NB4 (cell line): ENCODE results near the gene CDC27.

Experiments
- POLR2A ChIP-seq: IDR thresholded peaks from 2 replicates; pipeline ENCODE4 v1.6.1; 2011; ENCODE audit warnings: mild to moderate bottlenecking; ENCODE audit not compliant: insufficient read length; ENCODE audit errors: extremely low read depth
- TF ChIP-seq, protein P1 (sequence below): IDR thresholded peaks from one replicate; pipeline ENCODE4 v1.5.1; 2012; ENCODE audit warnings: low read depth, low read length

DNA sequence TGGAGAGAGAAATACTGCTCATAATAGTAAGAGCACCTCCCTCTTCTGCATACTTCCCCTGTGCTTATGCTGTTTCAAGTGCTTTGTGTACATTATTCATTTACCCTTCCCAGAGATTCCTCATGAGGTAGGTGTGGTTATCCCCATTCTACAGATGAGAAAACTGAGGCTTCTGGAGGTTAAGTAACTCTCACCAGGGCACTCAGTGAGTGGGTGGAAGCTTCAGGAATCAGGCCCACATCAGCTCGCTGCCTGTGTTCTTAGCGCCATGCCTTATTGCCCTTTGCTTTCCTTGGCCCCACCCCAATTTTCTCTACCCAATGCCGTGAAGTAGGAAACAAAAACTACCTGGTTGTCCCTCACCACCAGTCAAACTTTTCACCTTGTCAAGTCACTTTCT lies 46.4 kb upstream of the CDC27 start:
- TF ChIP-seq, protein P1, sequence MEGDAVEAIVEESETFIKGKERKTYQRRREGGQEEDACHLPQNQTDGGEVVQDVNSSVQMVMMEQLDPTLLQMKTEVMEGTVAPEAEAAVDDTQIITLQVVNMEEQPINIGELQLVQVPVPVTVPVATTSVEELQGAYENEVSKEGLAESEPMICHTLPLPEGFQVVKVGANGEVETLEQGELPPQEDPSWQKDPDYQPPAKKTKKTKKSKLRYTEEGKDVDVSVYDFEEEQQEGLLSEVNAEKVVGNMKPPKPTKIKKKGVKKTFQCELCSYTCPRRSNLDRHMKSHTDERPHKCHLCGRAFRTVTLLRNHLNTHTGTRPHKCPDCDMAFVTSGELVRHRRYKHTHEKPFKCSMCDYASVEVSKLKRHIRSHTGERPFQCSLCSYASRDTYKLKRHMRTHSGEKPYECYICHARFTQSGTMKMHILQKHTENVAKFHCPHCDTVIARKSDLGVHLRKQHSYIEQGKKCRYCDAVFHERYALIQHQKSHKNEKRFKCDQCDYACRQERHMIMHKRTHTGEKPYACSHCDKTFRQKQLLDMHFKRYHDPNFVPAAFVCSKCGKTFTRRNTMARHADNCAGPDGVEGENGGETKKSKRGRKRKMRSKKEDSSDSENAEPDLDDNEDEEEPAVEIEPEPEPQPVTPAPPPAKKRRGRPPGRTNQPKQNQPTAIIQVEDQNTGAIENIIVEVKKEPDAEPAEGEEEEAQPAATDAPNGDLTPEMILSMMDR, result no peak
- TF ChIP-seq POLR2A, result no peak
